Stimulated activated CD8-positive, alpha-beta memory T cell treated with anti-CD3 and anti-CD28 coated beads, Interleukin-4, amount 100 ng/mL, for 48 hours (primary cell): ENCODE data around the gene KCNK3.

Experiments
- DNase-seq: peaks from one replicate; pipeline ENCODE4 v3.0.0-alpha.2; 2020

KCNK3 gene

GRCh38 chr2:26715528-26716270 is 23.2 kb downstream of the KCNK3 start:
- no peak for DNase-seq

- DNase-seq: no peak
Measured at GRCh38 chr2:26716340-26716739, 23.8 kb downstream of the KCNK3 start.

- DNase-seq: no peak
Measured at GRCh38 chr2:26716769-26717168, 24.2 kb downstream of the KCNK3 start.

- DNase-seq: no peak
Measured at GRCh38 chr2:26717362-26717761, 24.8 kb downstream of the KCNK3 start.

- DNase-seq: no peak
Measured at GRCh38 chr2:26718949-26719686, 26.6 kb downstream of the KCNK3 start.

- no peak for DNase-seq
Measured at GRCh38 chr2:26720322-26721114, 28.0 kb downstream of the KCNK3 start.

- DNase-seq: no peak
Measured at GRCh38 chr2:26721115-26722032, 28.9 kb downstream of the KCNK3 start.

GRCh38 chr2:26722328-26722727 is 29.8 kb downstream of the KCNK3 start:
- DNase-seq: no peak

- no peak for DNase-seq
Measured at GRCh38 chr2:26722911-26723310, 30.4 kb downstream of the KCNK3 start.

GRCh38 chr2:26723475-26723874 is 31.0 kb downstream of the KCNK3 start:
- no peak for DNase-seq

- DNase-seq: no peak
Measured at GRCh38 chr2:26723991-26724750, 31.6 kb downstream of the KCNK3 start.

- no peak for DNase-seq
Measured at GRCh38 chr2:26724784-26725520, 32.4 kb downstream of the KCNK3 start.

GRCh38 chr2:26725521-26725820 is 32.9 kb downstream of the KCNK3 start:
- no peak for DNase-seq

- DNase-seq: no peak
Measured at GRCh38 chr2:26726228-26726627, 33.7 kb downstream of the KCNK3 start.

- DNase-seq: peak; percentile 29
Measured at GRCh38 chr2:26727641-26728561, 35.4 kb downstream of the KCNK3 start.

GRCh38 chr2:26729311-26729710 is 36.8 kb downstream of the KCNK3 start:
- DNase-seq: no peak

- no peak for DNase-seq
Measured at GRCh38 chr2:26730549-26731344, 38.2 kb downstream of the KCNK3 start.

GRCh38 chr2:26731714-26732113 is 39.2 kb downstream of the KCNK3 start:
- no peak for DNase-seq

GRCh38 chr2:26732446-26732845 is 39.9 kb downstream of the KCNK3 start:
- DNase-seq: no peak
